GM12878 (cell line): ENCODE measurements around the gene ADGRL3. TPM values are rescaled to one million over a fixed set of nuclear protein-coding genes. Genes with fewer than 3 reads are reported as not detected.

Experiments used
- ATAC-seq: fragments of 200-7000 bp; cut with Tn5 transposase; 3 replicates; pipeline ENCODE4 v1.9.1; 2020; ENCODE audit warnings: mild to moderate bottlenecking, moderate library complexity
- BruUV-seq: library from RNA; stranded (reverse); fragments of 400-500 nt; replicated peaks from 2 replicates; lab custom pipeline; 2021; lab: Mats Ljungman, UMichigan
- CTCF ChIA-PET: fragments of 300-600 bp; sonication (Branson Sonifier 250); formaldehyde crosslinking; extraction: SDS; loops from one replicate; lab custom pipeline; 2021; ENCODE audit warnings: inconsistent platforms; lab: Yijun Ruan, JAX
- POLR2A ChIA-PET: fragments of 350-600 bp; formaldehyde crosslinking; extraction: SDS; loops from one replicate; lab custom pipeline; 2021; ENCODE audit warnings: inconsistent platforms; lab: Charles Lee
- RAD21 ChIA-PET: fragments of 300-600 bp; sonication (Branson Sonifier 250); formaldehyde crosslinking; loops from one replicate; lab custom pipeline; 2023; ENCODE audit warnings: antibody characterized with exemption; ENCODE audit not compliant: unreplicated experiment; lab: Charles Lee
- SMC1A ChIA-PET: fragments of 300-600 bp; sonication (Branson Sonifier 250); formaldehyde crosslinking; loops from one replicate; lab custom pipeline; 2023; ENCODE audit not compliant: unreplicated experiment, uncharacterized antibody; lab: Charles Lee
- DNase-seq: peaks from one replicate; pipeline ENCODE4 v3.0.0-alpha.2; 2011; ENCODE audit warnings: low read depth, low spot score
- FAIRE-seq: peaks from 3 replicates; lab custom pipeline; 2011; peaks lifted over from hg19 to GRCh38; lab: Jason Lieb, UNC
- H2AFZ ChIP-seq: 2 replicates; pipeline ENCODE4 v1.6.0; 2011; ENCODE audit warnings: low read depth, low read length, control low read depth; ENCODE audit not compliant: control insufficient read depth
- H3K27ac ChIP-seq: 2 replicates; pipeline ENCODE4 v1.5.1; 2011; ENCODE audit warnings: control low read depth; ENCODE audit not compliant: control insufficient read depth, insufficient read depth
- H3K27me3 ChIP-seq, 2 experiments: replicated peaks in 1 of 2; 2 replicates each; pipeline versions ENCODE4 v1.6.0 to v1.6.1; 2011; ENCODE audit warnings: low read length in 1 of 2; ENCODE audit not compliant: control insufficient read depth in 2 of 2, insufficient read depth in 2 of 2
- H3K36me3 ChIP-seq, 2 experiments: 2 replicates each; pipeline ENCODE4 v1.5.1; 2011; ENCODE audit warnings: low read length in 1 of 2; ENCODE audit not compliant: control insufficient read depth in 2 of 2, insufficient read depth in 2 of 2
- H3K4me1 ChIP-seq: 2 replicates; pipeline ENCODE4 v1.6.1; 2011; ENCODE audit warnings: mild to moderate bottlenecking, low read length, moderate library complexity, mixed read lengths; ENCODE audit not compliant: control insufficient read depth, insufficient read depth
- H3K4me2 ChIP-seq: 2 replicates; pipeline ENCODE4 v1.6.0; 2011; ENCODE audit warnings: control low read depth; ENCODE audit not compliant: control insufficient read depth, insufficient read depth
- H3K4me3 ChIP-seq: fragments of 200-600 bp; sonication (generic); 2 replicates; pipeline ENCODE4 v1.5.1; 2016
- H3K79me2 ChIP-seq: 2 replicates; pipeline ENCODE4 v1.6.0; 2011; ENCODE audit warnings: low read length; ENCODE audit not compliant: control insufficient read depth, insufficient read depth
- H3K9ac ChIP-seq: 2 replicates; pipeline ENCODE4 v1.8.0; 2011; ENCODE audit warnings: low read length, control low read depth, mixed read lengths; ENCODE audit not compliant: control insufficient read depth, insufficient read depth
- H3K9me3 ChIP-seq: replicated peaks from 3 replicates; pipeline ENCODE4 v1.5.1; 2011; ENCODE audit warnings: mild to moderate bottlenecking, low read length; ENCODE audit not compliant: control insufficient read depth, insufficient read depth
- H4K20me1 ChIP-seq: 2 replicates; pipeline ENCODE4 v1.6.0; 2011; ENCODE audit not compliant: control insufficient read depth, insufficient read depth
- REST ChIP-seq: IDR thresholded peaks from 2 replicates; pipeline ENCODE4 v1.6.1; 2012; ENCODE audit warnings: mild to moderate bottlenecking, low read depth, low read length
- SPI1 ChIP-seq: IDR thresholded peaks from 2 replicates; pipeline ENCODE4 v1.6.1; 2011; ENCODE audit warnings: low read depth, mild to moderate bottlenecking, low read length, moderate library complexity, borderline replicate concordance; ENCODE audit not compliant: insufficient read depth
- SUPT20H ChIP-seq: IDR thresholded peaks from 2 replicates; pipeline ENCODE4 v1.6.1; 2011; ENCODE audit warnings: low read depth, mild to moderate bottlenecking, low read length, moderate library complexity, borderline replicate concordance; ENCODE audit not compliant: control insufficient read depth
- TCF12 ChIP-seq: IDR thresholded peaks from 2 replicates; pipeline ENCODE4 v1.6.1; 2011; ENCODE audit warnings: low read depth, mild to moderate bottlenecking, low read length
- TCF3 ChIP-seq: IDR thresholded peaks from 2 replicates; pipeline ENCODE4 v1.6.1; 2012; ENCODE audit warnings: low read depth, mild to moderate bottlenecking, low read length, borderline replicate concordance; ENCODE audit not compliant: insufficient read depth
- WGBS: methylation state at CpG from one replicate; pipeline ENCODE4 v1.1.6; 2016; ENCODE audit warnings: low lambda C conversion rate; ENCODE audit not compliant: insufficient replicate concordance, insufficient coverage; ENCODE audit errors: missing lambda C conversion rate; 5-methylcytosine and 5-hydroxymethylcytosine counted together
- in situ Hi-C: fragments of 300-500 bp; cut with MboI; formaldehyde crosslinking; loops from 9 replicates; pipeline ENCODE4 v1.14.3; 2018; ENCODE audit warnings: mixed read lengths
- intact Hi-C: fragments of 100-400 bp; cut with micrococcal nuclease; formaldehyde crosslinking; loops from one replicate; pipeline ENCODE4 v1.14.2; 2022; ENCODE audit not compliant: unreplicated experiment
- polyA plus RNA-seq, 11 experiments: library from polyadenylated mRNA; depleted of rRNA in 4 of 11; unstranded in 6 of 11; stranded (reverse) in 5 of 11; fragments of >200 nt; fragmentation: Nextera tagmentation in 4 of 11; fragmentation: Illumina TruSeq in 1 of 11; extraction: Ambion mirVana in 4 of 11; extraction: Trizol in 1 of 11; gene quantifications; 1 replicate in 1 of 11; 2 replicates in 10 of 11; pipeline versions ENCODE4 v1.2.1 to v1.2.3, GENCODE V29; 2011 to 2016; ENCODE audit warnings: inconsistent platforms in 2 of 11, missing spikeins in 2 of 11, low read depth in 1 of 11
- total RNA-seq, 4 experiments: library from RNA; depleted of rRNA in 3 of 4; stranded (reverse); fragments of >200 nt in 3 of 4; fragmentation: Illumina TruSeq in 1 of 4; extraction: Trizol in 1 of 4; gene quantifications; 2 replicates each; pipeline versions ENCODE4 v1.2.1 to v1.2.3, GENCODE V29; 2013 to 2021
- TF ChIP-seq, protein P1 (sequence below): fragments of 450-650 bp; IDR thresholded peaks from 2 replicates; pipeline ENCODE4 v1.6.1; 2014; ENCODE audit warnings: mild to moderate bottlenecking
- TF ChIP-seq, protein P2 (sequence below): fragments of 450-650 bp; IDR thresholded peaks from 2 replicates; pipeline ENCODE4 v1.6.1; 2016; ENCODE audit warnings: mild to moderate bottlenecking

ADGRL3 gene
- total and polyA plus RNA-seq, 10 of the 15 experiments (the other 5 are each of a cell fraction or from before 2014, with no cell fraction given): 1.1 TPM; not detected in 9

DNA sequence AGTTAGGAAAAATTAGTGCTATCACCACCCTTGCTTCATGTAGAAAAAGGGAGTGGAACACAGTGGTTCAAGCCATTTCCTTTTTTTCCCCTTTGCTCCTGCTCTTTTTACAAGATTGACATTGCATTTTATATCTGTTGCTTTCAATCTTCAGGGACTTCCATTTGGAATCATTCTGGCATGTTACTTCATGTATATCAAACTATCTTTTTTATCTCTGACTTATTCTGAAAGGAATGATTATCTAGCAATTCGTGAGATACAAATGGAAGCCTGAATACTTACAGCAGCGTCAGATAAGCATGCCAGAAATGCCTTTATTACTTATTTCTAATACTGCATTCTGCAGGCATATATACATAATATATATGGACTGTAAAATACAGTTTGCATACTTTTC is 20.4 kb downstream of the ADGRL3 start (continued):
- TF ChIP-seq, protein P1, sequence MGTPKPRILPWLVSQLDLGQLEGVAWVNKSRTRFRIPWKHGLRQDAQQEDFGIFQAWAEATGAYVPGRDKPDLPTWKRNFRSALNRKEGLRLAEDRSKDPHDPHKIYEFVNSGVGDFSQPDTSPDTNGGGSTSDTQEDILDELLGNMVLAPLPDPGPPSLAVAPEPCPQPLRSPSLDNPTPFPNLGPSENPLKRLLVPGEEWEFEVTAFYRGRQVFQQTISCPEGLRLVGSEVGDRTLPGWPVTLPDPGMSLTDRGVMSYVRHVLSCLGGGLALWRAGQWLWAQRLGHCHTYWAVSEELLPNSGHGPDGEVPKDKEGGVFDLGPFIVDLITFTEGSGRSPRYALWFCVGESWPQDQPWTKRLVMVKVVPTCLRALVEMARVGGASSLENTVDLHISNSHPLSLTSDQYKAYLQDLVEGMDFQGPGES: no peak

DNA sequence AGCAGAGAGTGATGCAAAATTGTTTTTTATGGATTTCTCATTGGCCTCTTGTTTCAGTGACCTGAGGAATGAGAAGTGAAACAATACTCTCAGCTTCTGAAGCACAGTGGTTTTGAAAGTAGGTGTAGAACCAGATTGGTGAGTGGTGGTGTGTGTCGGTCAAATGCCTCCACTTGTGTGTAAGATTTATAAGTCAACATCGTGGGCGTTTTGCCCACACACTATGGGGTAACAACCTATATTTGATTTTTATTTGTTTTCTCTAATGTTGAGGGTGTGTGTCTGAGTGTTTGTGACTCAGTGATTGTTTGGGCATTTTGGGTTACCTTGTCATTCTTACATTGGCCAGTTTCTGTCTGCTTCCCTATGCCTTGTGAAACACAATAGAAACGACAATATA is 23.3 kb downstream of the ADGRL3 start:
- in situ Hi-C loops: no loop called here
- H3K36me3 ChIP-seq: no peaks in the 10 kb centered on the region
- no peaks in the 10 kb centered on the region for H3K79me2 ChIP-seq
- no peaks in the 10 kb centered on the region for H4K20me1 ChIP-seq
- WGBS: 25% methylated on average over 4 of the region's 4 CpGs
- no peaks in the 10 kb centered on the region for H3K27me3 ChIP-seq
- no TSS peak for BruUV-seq
- ChIA-PET SMC1A (interaction anchor here (1.3 to 1.4 kb wide), 2 partner anchors 9 to 10 kb away, joined by 3 read pairs; no protein-coding TSS in a partner anchor), POLR2A (no interaction called here), CTCF (no interaction called here), RAD21 (no interaction called here)
- no peak overlapping the region for H3K9ac ChIP-seq
- peak; percentile 67 for ATAC-seq
- no peak for DNase-seq
- H3K9me3 ChIP-seq: no peaks in the 10 kb centered on the region
- TF ChIP-seq TCF12: no peak
- TF ChIP-seq SUPT20H: no peak
- TF ChIP-seq, protein P2, sequence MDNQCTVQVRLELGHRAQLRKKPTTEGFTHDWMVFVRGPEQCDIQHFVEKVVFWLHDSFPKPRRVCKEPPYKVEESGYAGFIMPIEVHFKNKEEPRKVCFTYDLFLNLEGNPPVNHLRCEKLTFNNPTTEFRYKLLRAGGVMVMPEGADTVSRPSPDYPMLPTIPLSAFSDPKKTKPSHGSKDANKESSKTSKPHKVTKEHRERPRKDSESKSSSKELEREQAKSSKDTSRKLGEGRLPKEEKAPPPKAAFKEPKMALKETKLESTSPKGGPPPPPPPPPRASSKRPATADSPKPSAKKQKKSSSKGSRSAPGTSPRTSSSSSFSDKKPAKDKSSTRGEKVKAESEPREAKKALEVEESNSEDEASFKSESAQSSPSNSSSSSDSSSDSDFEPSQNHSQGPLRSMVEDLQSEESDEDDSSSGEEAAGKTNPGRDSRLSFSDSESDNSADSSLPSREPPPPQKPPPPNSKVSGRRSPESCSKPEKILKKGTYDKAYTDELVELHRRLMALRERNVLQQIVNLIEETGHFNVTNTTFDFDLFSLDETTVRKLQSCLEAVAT: no peak
- TF ChIP-seq SPI1: peak; percentile 4; the same call in 1 of the 2 replicates
- TF ChIP-seq TCF3: no peak
- no peak for TF ChIP-seq REST
- no peak overlapping the region for H3K27ac ChIP-seq
- no peaks in the 10 kb centered on the region for H3K4me1 ChIP-seq
- no peak overlapping the region for H2AFZ ChIP-seq
- no peak overlapping the region for H3K4me3 ChIP-seq
- intact Hi-C loops: no loop called here
- no peak overlapping the region for H3K4me2 ChIP-seq
- FAIRE-seq: no peak
